GM23248 (cell line): ENCODE results near the gene C11orf16.

ENCODE experiments used
- EZH2 ChIP-seq: fragments of 200-600 bp; sonication (generic); IDR thresholded peaks from 2 replicates; pipeline ENCODE4 v1.6.1; 2018; ENCODE audit warnings: antibody characterized with exemption, mild to moderate bottlenecking; ENCODE audit not compliant: insufficient read depth, poor library complexity, severe bottlenecking
- EZH2phosphoT487 ChIP-seq: fragments of 200-600 bp; sonication (generic); IDR thresholded peaks from 2 replicates; pipeline ENCODE4 v1.6.1; 2018; ENCODE audit warnings: antibody characterized with exemption, moderate library complexity, mild to moderate bottlenecking, low read depth; ENCODE audit not compliant: insufficient read depth

DNA sequence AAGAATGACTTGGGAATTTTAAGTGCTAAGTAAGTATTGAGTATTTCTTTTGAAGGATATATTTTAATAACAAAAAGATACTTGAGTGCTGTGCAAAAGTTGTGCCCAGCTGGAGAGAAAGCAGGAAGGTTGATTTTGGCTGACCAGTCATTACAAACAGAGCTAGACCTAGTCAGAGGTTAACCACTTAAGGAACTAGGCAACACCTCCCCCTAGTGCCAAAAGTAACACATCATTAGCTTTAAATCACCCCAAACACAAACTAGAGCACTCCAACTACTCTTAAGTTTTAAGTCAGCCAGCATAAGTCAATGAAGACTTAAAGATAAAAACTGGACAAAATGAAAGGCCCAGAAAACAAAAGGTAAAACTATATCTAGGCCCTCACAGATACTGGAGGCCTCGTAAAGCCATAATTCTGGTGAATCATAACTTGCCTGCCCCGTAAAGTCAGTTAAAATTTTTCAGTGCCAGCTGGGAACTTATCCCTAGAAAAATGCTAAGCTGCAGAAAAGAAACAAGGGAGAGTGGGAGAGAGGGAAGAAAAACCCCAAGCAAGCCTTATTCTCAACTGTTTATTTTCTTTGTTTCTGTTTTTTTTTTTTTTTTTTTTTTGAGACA lies 26.9 kb upstream of the C11orf16 start:
- TF ChIP-seq EZH2 (no peak), EZH2phosphoT487 (no peak)
